CD4-positive, CD25-positive, alpha-beta regulatory T cell (primary cell): ENCODE measurements around the gene UNC80. TPM values are rescaled to one million over a fixed set of nuclear protein-coding genes. Genes with fewer than 3 reads are reported as not detected.

Experiments
- ATAC-seq, 2 donors: fragments of 150-1000 bp; cut with Tn5 transposase; one replicate each; pipeline ENCODE4 v1.10.0; 2021; ENCODE audit warnings: low read depth in 2 of 2, moderate number of reproducible peaks in 2 of 2, moderate library complexity in 1 of 2
- DNase-seq, 3 donors: peaks; one replicate each; pipeline versions ENCODE4 v3.0.0 to v3.0.0-alpha.2; 2012 to 2022; ENCODE audit warnings: mixed read lengths in 1 of 3
- H3K27ac ChIP-seq: one replicate; pipeline ENCODE4 v1.7.0; 2013; ENCODE audit warnings: mild to moderate bottlenecking, low read length; ENCODE audit not compliant: insufficient read depth, poor library complexity, severe bottlenecking
- H3K27me3 ChIP-seq: one replicate; pipeline ENCODE4 v1.7.0; 2013; ENCODE audit warnings: low read length; ENCODE audit not compliant: control insufficient read depth, insufficient read depth
- H3K36me3 ChIP-seq: one replicate; pipeline ENCODE4 v1.7.0; 2013; ENCODE audit warnings: mild to moderate bottlenecking, low read length, moderate library complexity; ENCODE audit not compliant: control insufficient read depth, insufficient read depth
- H3K4me1 ChIP-seq: 2 replicates; pipeline ENCODE4 v1.7.0; 2013; ENCODE audit warnings: mild to moderate bottlenecking, low read length; ENCODE audit not compliant: insufficient read depth, control insufficient read depth, poor library complexity, severe bottlenecking
- H3K4me3 ChIP-seq: one replicate; pipeline ENCODE4 v1.7.0; 2013; ENCODE audit warnings: low read depth, mild to moderate bottlenecking, low read length, moderate library complexity
- H3K9me3 ChIP-seq, 2 experiments: 1 replicate in 1 of 2; 2 replicates in 1 of 2; pipeline ENCODE4 v1.7.0; 2013; ENCODE audit warnings: low read length in 2 of 2, mild to moderate bottlenecking in 1 of 2, moderate library complexity in 1 of 2; ENCODE audit not compliant: control insufficient read depth in 2 of 2
- H3K27ac Mint-ChIP-seq, 3 donors: one replicate each; pipeline ENCODE4 v1.8.0; 2020 to 2022; ENCODE audit warnings: mild to moderate bottlenecking in 3 of 3, mixed read lengths in 3 of 3, moderate library complexity in 2 of 3
- H3K27me3 Mint-ChIP-seq: one replicate; pipeline ENCODE4 v1.8.0; 2022; ENCODE audit warnings: mild to moderate bottlenecking, mixed read lengths
- H3K36me3 Mint-ChIP-seq: one replicate; pipeline ENCODE4 v1.8.0; 2020; ENCODE audit warnings: mixed read lengths
- H3K4me1 Mint-ChIP-seq, 4 donors: one replicate each; pipeline ENCODE4 v1.8.0; 2020 to 2022; ENCODE audit warnings: mixed read lengths in 4 of 4, mild to moderate bottlenecking in 1 of 4
- H3K4me3 Mint-ChIP-seq, 4 donors: one replicate each; pipeline ENCODE4 v1.8.0; 2020 to 2022; ENCODE audit warnings: mild to moderate bottlenecking in 4 of 4, mixed read lengths in 4 of 4, moderate library complexity in 3 of 4
- H3K9me3 Mint-ChIP-seq, 7 donors: one replicate each; pipeline ENCODE4 v1.8.0; 2020 to 2022; ENCODE audit warnings: mixed read lengths in 7 of 7, mild to moderate bottlenecking in 3 of 7, moderate library complexity in 2 of 7
- polyA plus RNA-seq, 4 donors: library from polyadenylated mRNA; unstranded; fragments of 300-500 nt; fragmentation: Illumina TruSeq; gene quantifications; one replicate each; pipeline ENCODE4 v1.2.3, GENCODE V29; 2021
- total RNA-seq: library from RNA; stranded (reverse); gene quantifications from one replicate; pipeline ENCODE4 v1.2.3, GENCODE V29; 2022

UNC80 gene
- total and polyA plus RNA-seq, 5 donors from 2014 or later, result not detected

DNA sequence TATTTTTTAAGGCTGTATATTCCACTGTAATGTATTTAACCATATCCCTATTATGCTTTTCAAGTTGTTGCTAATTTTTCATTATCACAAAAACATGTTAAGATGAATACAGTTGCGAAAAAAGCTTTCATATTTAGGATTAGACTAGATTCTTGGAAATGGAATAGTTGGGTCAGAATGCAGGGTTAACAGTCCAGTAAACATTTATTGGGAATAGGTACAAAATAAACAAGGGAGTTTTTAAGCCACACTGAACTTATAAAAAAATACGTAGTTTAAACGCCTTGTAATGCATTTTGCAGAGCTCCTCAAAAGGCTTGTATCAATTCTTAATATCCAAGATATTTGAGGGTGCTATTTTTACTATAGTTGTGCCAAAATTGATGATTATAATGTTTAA is 266.4 kb downstream of the UNC80 start:
- Mint-ChIP-seq H3K36me3 (no peaks in the 10 kb centered on the region), H3K9me3 (no peaks in the 10 kb centered on the region), H3K4me3 (no peak overlapping the region), H3K27ac (no peak overlapping the region), H3K27me3 (no peaks in the 10 kb centered on the region), H3K4me1 (peaks cover 0 to 11% (median 0%) of the 10 kb centered on the region in 4 donors)
- no peak overlapping the region for H3K4me3 ChIP-seq
- no peak for ATAC-seq
- H3K27me3 ChIP-seq, result no peaks in the 10 kb centered on the region
- no peak overlapping the region for H3K27ac ChIP-seq
- no peaks in the 10 kb centered on the region for H3K4me1 ChIP-seq
- no peaks in the 10 kb centered on the region for H3K9me3 ChIP-seq
- DNase-seq, result no peak
- peaks cover 7% of the 10 kb centered on the region for H3K36me3 ChIP-seq

DNA sequence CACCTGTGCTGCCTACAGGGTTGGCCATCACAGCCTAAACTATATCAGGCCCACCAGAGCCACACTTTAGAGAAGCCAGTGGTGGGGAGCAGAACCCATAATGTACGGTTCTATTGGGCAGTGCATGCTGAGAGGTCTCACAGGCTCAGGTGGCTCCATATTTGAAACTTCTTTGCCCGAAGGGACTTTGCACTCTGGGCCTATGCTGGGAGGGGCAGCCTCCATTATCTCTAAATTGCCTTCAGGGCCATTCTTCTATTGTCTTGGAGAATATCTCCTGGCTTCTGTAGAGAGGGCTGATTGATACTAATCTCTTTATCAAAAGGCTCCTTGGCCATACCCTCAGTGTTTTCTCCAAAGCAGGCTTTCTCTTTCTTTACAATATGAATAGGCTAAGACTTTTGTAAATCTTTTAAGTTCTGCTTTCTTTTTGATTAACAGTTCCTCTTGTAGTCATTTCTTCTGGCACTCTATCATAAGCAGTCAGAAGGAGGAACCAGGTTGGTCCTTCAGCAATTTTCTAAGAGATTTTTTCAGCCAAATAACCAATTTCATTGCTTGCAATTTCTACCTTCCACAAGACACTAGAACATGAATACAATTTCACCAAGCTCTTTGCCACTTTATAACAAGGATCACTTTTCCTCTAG is 275.3 kb downstream of the UNC80 start:
- H3K27me3 Mint-ChIP-seq, result no peaks in the 10 kb centered on the region
- Histone ChIP-seq H3K4me1 (no peaks in the 10 kb centered on the region), H3K4me3 (no peak overlapping the region), H3K27ac (no peak overlapping the region), H3K27me3 (no peaks in the 10 kb centered on the region), H3K36me3 (peaks cover 5% of the 10 kb centered on the region), H3K9me3 (no peaks in the 10 kb centered on the region)
- H3K27ac Mint-ChIP-seq, result no peak overlapping the region
- ATAC-seq (no peak), DNase-seq (no peak)
- peaks cover 0 to 8% (median 0%) of the 10 kb centered on the region in 4 donors for H3K4me1 Mint-ChIP-seq
- H3K36me3 Mint-ChIP-seq, result peaks cover 20% of the 10 kb centered on the region
- no peak overlapping the region for H3K4me3 Mint-ChIP-seq
- H3K9me3 Mint-ChIP-seq, result peaks cover 0 to 6% (median 0%) of the 10 kb centered on the region in 7 donors

Other genes starting within 250 kb of the UNC80 start
- 17.9 TPM for gene RPE, start 230.8 kb downstream of the UNC80 start, total RNA-seq
- gene RPE, start 230.8 kb downstream of the UNC80 start, polyA plus RNA-seq, result 10 to 100 TPM; 21.2 to 25.0 (median 23.1) TPM